OCI-LY3 (cell line): Measurements from ENCODE around the gene CTNND2.

Experiments
- H2AFZ ChIP-seq: fragments of 200-600, 300-600 bp; shearing (Covaris generic); 2 replicates; pipeline ENCODE4 v1.6.0; 2014; ENCODE audit warnings: antibody characterized with exemption, low read depth, low read length
- H3K27ac ChIP-seq: fragments of 200-600, 300-600 bp; sonication (generic); 2 replicates; pipeline ENCODE4 v1.5.1; 2014; ENCODE audit warnings: mild to moderate bottlenecking, low read length, moderate library complexity, mixed read lengths
- H3K27me3 ChIP-seq: fragments of 200-600, 300-600 bp; sonication (generic); 2 replicates; pipeline ENCODE4 v1.6.1; 2014; ENCODE audit warnings: low read depth, low read length, mixed read lengths
- H3K36me3 ChIP-seq: fragments of 200-600, 300-600 bp; sonication (generic); replicated peaks from 2 replicates; pipeline ENCODE3; 2014; ENCODE audit warnings: low read depth, low read length, mixed read lengths
- H3K4me1 ChIP-seq: fragments of 300-600, 200-600 bp; sonication (generic); 2 replicates; pipeline ENCODE4 v1.6.1; 2014; ENCODE audit warnings: low read length, mixed read lengths
- H3K4me2 ChIP-seq: fragments of 200-600, 300-600 bp; sonication (generic); 2 replicates; pipeline ENCODE4 v1.6.1; 2014; ENCODE audit warnings: low read length, mixed read lengths
- H3K4me3 ChIP-seq: fragments of 300-600, 200-600 bp; sonication (generic); 2 replicates; pipeline ENCODE4 v1.5.1; 2014; ENCODE audit warnings: antibody characterized with exemption, mild to moderate bottlenecking, low read length, moderate library complexity
- H3K79me2 ChIP-seq: fragments of 300-600, 200-600 bp; shearing (Covaris generic); 2 replicates; pipeline ENCODE4 v1.6.1; 2014; ENCODE audit warnings: mild to moderate bottlenecking, low read length, mixed read lengths
- H3K9ac ChIP-seq: fragments of 300-600, 200-600 bp; shearing (Covaris generic); 2 replicates; pipeline ENCODE4 v1.6.0; 2014; ENCODE audit warnings: mild to moderate bottlenecking, low read length, moderate library complexity
- H3K9me3 ChIP-seq: fragments of 200-600, 300-600 bp; shearing (Covaris generic); 2 replicates; pipeline ENCODE4 v1.6.1; 2014; ENCODE audit warnings: low read length, mixed read lengths; ENCODE audit not compliant: insufficient read depth
- H4K20me1 ChIP-seq: fragments of 200-600, 300-600 bp; sonication (generic); 2 replicates; pipeline ENCODE4 v1.6.1; 2016; ENCODE audit warnings: low read length, mixed read lengths; ENCODE audit not compliant: insufficient read depth
- CTCF ChIP-seq: fragments of 200-600, 300-600 bp; sonication (generic); IDR thresholded peaks from 2 replicates; pipeline ENCODE4 v1.5.1; 2014; ENCODE audit warnings: antibody characterized with exemption, low read length, low read depth
- EZH2phosphoT487 ChIP-seq: fragments of 200-600 bp; shearing (Covaris generic); IDR thresholded peaks from 2 replicates; pipeline ENCODE4 v1.6.1; 2018; ENCODE audit warnings: antibody characterized with exemption, mixed run types, low read depth

The CTNND2 gene

GRCh38 chr5:11301171-11301570 lies 603.1 kb downstream of the CTNND2 start:
- no peaks in the 10 kb centered on the region for H3K27me3 ChIP-seq
- H3K36me3 ChIP-seq, result no peaks in the 10 kb centered on the region
- H4K20me1 ChIP-seq, result no peaks in the 10 kb centered on the region
- no peaks in the 10 kb centered on the region for H3K9me3 ChIP-seq
- no peak overlapping the region for H3K4me2 ChIP-seq
- no peak for TF ChIP-seq CTCF
- no peak for TF ChIP-seq EZH2phosphoT487
- H2AFZ ChIP-seq, result no peak overlapping the region
- H3K4me3 ChIP-seq, result no peak overlapping the region
- H3K4me1 ChIP-seq, result no peaks in the 10 kb centered on the region
- no peak overlapping the region for H3K27ac ChIP-seq
- H3K79me2 ChIP-seq, result no peaks in the 10 kb centered on the region
- H3K9ac ChIP-seq, result no peak overlapping the region

- Histone ChIP-seq H3K4me2 (no peak overlapping the region), H3K27ac (no peak overlapping the region), H3K9ac (no peak overlapping the region), H3K4me1 (no peaks in the 10 kb centered on the region), H3K9me3 (no peaks in the 10 kb centered on the region), H4K20me1 (no peaks in the 10 kb centered on the region), H3K79me2 (no peaks in the 10 kb centered on the region), H3K36me3 (no peaks in the 10 kb centered on the region), H3K4me3 (no peak overlapping the region), H3K27me3 (no peaks in the 10 kb centered on the region), H2AFZ (no peak overlapping the region)
- TF ChIP-seq CTCF (no peak), EZH2phosphoT487 (no peak)
Observed at GRCh38 chr5:11300736-11301135, 603.5 kb downstream of the CTNND2 start.

GRCh38 chr5:11298877-11299276 lies 605.4 kb downstream of the CTNND2 start:
- H4K20me1 ChIP-seq, result no peaks in the 10 kb centered on the region
- H3K4me2 ChIP-seq, result no peak overlapping the region
- H3K79me2 ChIP-seq, result no peaks in the 10 kb centered on the region
- H3K27ac ChIP-seq, result no peak overlapping the region
- H3K27me3 ChIP-seq, result no peaks in the 10 kb centered on the region
- H3K4me3 ChIP-seq, result no peak overlapping the region
- H3K36me3 ChIP-seq, result no peaks in the 10 kb centered on the region
- no peaks in the 10 kb centered on the region for H3K9me3 ChIP-seq
- H3K4me1 ChIP-seq, result no peaks in the 10 kb centered on the region
- no peak overlapping the region for H2AFZ ChIP-seq
- TF ChIP-seq CTCF (no peak), EZH2phosphoT487 (no peak)
- H3K9ac ChIP-seq, result no peak overlapping the region

- Histone ChIP-seq H3K9ac (no peak overlapping the region), H3K4me3 (no peak overlapping the region), H3K27ac (no peak overlapping the region), H3K79me2 (no peaks in the 10 kb centered on the region), H3K4me2 (no peak overlapping the region), H2AFZ (no peak overlapping the region), H3K4me1 (no peaks in the 10 kb centered on the region), H3K27me3 (no peaks in the 10 kb centered on the region), H3K9me3 (no peaks in the 10 kb centered on the region), H4K20me1 (no peaks in the 10 kb centered on the region), H3K36me3 (no peaks in the 10 kb centered on the region)
- TF ChIP-seq CTCF, result no peak
- TF ChIP-seq EZH2phosphoT487, result no peak
Observed at GRCh38 chr5:11293523-11293922, 610.7 kb downstream of the CTNND2 start.
